IMR-90 (cell line): ENCODE measurements around the gene RAI1. TPM values are rescaled to one million over a fixed set of nuclear protein-coding genes. Genes with fewer than 3 reads are reported as not detected.

Experiments
- ATAC-seq: fragments of 200-7000 bp; cut with Tn5 transposase; 2 replicates; pipeline ENCODE4 v1.9.1; 2020; ENCODE audit warnings: low read depth, mild to moderate bottlenecking, moderate library complexity
- BruUV-seq: library from RNA; stranded (reverse); fragments of 400-500 nt; replicated peaks from 2 replicates; lab custom pipeline; 2021; lab: Mats Ljungman, UMichigan
- CTCF ChIA-PET: fragments of 300-600 bp; formaldehyde crosslinking; extraction: SDS; loops from one replicate; lab custom pipeline; 2021; ENCODE audit warnings: antibody characterized with exemption; lab: Yijun Ruan, JAX
- POLR2A ChIA-PET: fragments of 300-600 bp; sonication (Branson Sonifier 250); formaldehyde crosslinking; loops from one replicate; lab custom pipeline; 2022; ENCODE audit warnings: antibody characterized with exemption; ENCODE audit not compliant: unreplicated experiment; lab: Charles Lee
- DNase-seq: peaks from one replicate; pipeline ENCODE4 v3.0.0; 2013
- H2AFZ ChIP-seq: replicated peaks from 2 replicates; pipeline ENCODE3; 2013; ENCODE audit warnings: low read length, mild to moderate bottlenecking; ENCODE audit not compliant: poor library complexity
- H2AK5ac ChIP-seq: 2 replicates; pipeline ENCODE4 v1.6.1; 2013; ENCODE audit warnings: low read depth, low read length, inconsistent platforms
- H2AK9ac ChIP-seq: replicated peaks from 2 replicates; pipeline ENCODE3; 2013; ENCODE audit warnings: mild to moderate bottlenecking, low read depth, low read length, moderate library complexity; ENCODE audit not compliant: poor library complexity
- H2BK120ac ChIP-seq: 2 replicates; pipeline ENCODE4 v1.6.1; 2013; ENCODE audit warnings: low read depth, low read length, inconsistent platforms
- H2BK15ac ChIP-seq: 3 replicates; pipeline ENCODE4 v1.6.1; 2013; ENCODE audit warnings: low read depth, low read length, inconsistent platforms
- H2BK20ac ChIP-seq: 2 replicates; pipeline ENCODE4 v1.6.1; 2013; ENCODE audit warnings: low read depth, mild to moderate bottlenecking, inconsistent platforms, low read length, moderate library complexity
- H2BK5ac ChIP-seq: 2 replicates; pipeline ENCODE4 v1.6.1; 2013; ENCODE audit warnings: mild to moderate bottlenecking, low read depth, low read length, inconsistent platforms; ENCODE audit not compliant: poor library complexity, severe bottlenecking
- H3K14ac ChIP-seq: replicated peaks from 2 replicates; pipeline ENCODE4 v1.6.1; 2013; ENCODE audit warnings: low read depth, low read length, inconsistent platforms
- H3K18ac ChIP-seq: 2 replicates; pipeline ENCODE4 v1.6.1; 2013; ENCODE audit warnings: low read depth, low read length, control low read depth
- H3K23ac ChIP-seq: 2 replicates; pipeline ENCODE4 v1.6.1; 2013; ENCODE audit warnings: low read depth, low read length, inconsistent platforms
- H3K27ac ChIP-seq: 2 replicates; pipeline ENCODE4 v1.5.1; 2013; ENCODE audit warnings: mild to moderate bottlenecking, control low read depth, low read length; ENCODE audit not compliant: insufficient read depth
- H3K27me3 ChIP-seq: 2 replicates; pipeline ENCODE4 v1.6.1; 2013; ENCODE audit warnings: low read length; ENCODE audit not compliant: control insufficient read depth, insufficient read depth
- H3K36me3 ChIP-seq: 2 replicates; pipeline ENCODE4 v1.6.1; 2013; ENCODE audit warnings: low read length, mixed read lengths; ENCODE audit not compliant: control insufficient read depth, insufficient read depth
- H3K4ac ChIP-seq: 2 replicates; pipeline ENCODE4 v1.6.1; 2013; ENCODE audit warnings: low read depth, low read length, inconsistent platforms
- H3K4me1 ChIP-seq: 2 replicates; pipeline ENCODE4 v1.6.1; 2013; ENCODE audit warnings: low read length, mixed read lengths; ENCODE audit not compliant: control insufficient read depth, insufficient read depth
- H3K4me2 ChIP-seq: 2 replicates; pipeline ENCODE4 v1.6.1; 2013; ENCODE audit warnings: low read depth, mild to moderate bottlenecking, control low read depth, low read length, moderate library complexity
- H3K4me3 ChIP-seq: 2 replicates; pipeline ENCODE4 v1.5.1; 2013; ENCODE audit warnings: low read depth, mild to moderate bottlenecking, control low read depth, low read length, moderate library complexity; ENCODE audit not compliant: insufficient read depth
- H3K56ac ChIP-seq: 2 replicates; pipeline ENCODE4 v1.6.1; 2013; ENCODE audit warnings: low read length, inconsistent platforms; ENCODE audit not compliant: insufficient read depth; ENCODE audit errors: extremely low read depth
- H3K79me1 ChIP-seq, 2 experiments: 2 replicates each; pipeline ENCODE4 v1.6.1; 2013; ENCODE audit warnings: low read length in 2 of 2, inconsistent platforms in 1 of 2, low read depth in 1 of 2
- H3K9ac ChIP-seq: 2 replicates; pipeline ENCODE4 v1.6.1; 2013; ENCODE audit warnings: low read depth, low read length, control low read depth
- H3K9me1 ChIP-seq: 2 replicates; pipeline ENCODE4 v1.6.1; 2013; ENCODE audit warnings: low read length, inconsistent platforms; ENCODE audit not compliant: insufficient read depth
- H3K9me3 ChIP-seq: 2 replicates; pipeline ENCODE4 v1.6.1; 2013; ENCODE audit warnings: low read length; ENCODE audit not compliant: control insufficient read depth, insufficient read depth
- H4K20me1 ChIP-seq: 2 replicates; pipeline ENCODE4 v1.6.1; 2013; ENCODE audit warnings: low read length, inconsistent platforms; ENCODE audit not compliant: insufficient read depth
- H4K5ac ChIP-seq: 2 replicates; pipeline ENCODE4 v1.6.1; 2013; ENCODE audit warnings: mild to moderate bottlenecking, low read depth, low read length, control low read depth
- H4K8ac ChIP-seq, 2 experiments: 2 replicates each; pipeline ENCODE4 v1.6.1; 2013; ENCODE audit warnings: low read depth in 2 of 2, low read length in 2 of 2, control low read depth in 1 of 2, inconsistent platforms in 1 of 2
- H4K91ac ChIP-seq: 2 replicates; pipeline ENCODE4 v1.6.1; 2013; ENCODE audit warnings: low read depth, low read length, inconsistent platforms; ENCODE audit not compliant: insufficient read depth
- BHLHE40 ChIP-seq: fragments of 150-350 bp; IDR thresholded peaks from 2 replicates; pipeline ENCODE4 v1.6.1; 2016; ENCODE audit warnings: mild to moderate bottlenecking, low read depth, low read length
- CEBPB ChIP-seq: IDR thresholded peaks from 2 replicates; pipeline ENCODE4 v1.6.1; 2012; ENCODE audit warnings: low read depth, low read length, improper control_type of control experiment
- CHD1 ChIP-seq: IDR thresholded peaks from 2 replicates; pipeline ENCODE4 v1.6.1; 2012; ENCODE audit warnings: low read depth, low read length, improper control_type of control experiment
- CTCF ChIP-seq: conservative IDR thresholded peaks from 2 replicates; pipeline ENCODE4 v1.5.1; 2012; ENCODE audit warnings: mild to moderate bottlenecking, low read depth, low read length, improper control_type of control experiment
- FOS ChIP-seq: fragments of 150-350 bp; IDR thresholded peaks from 2 replicates; pipeline ENCODE4 v1.6.1; 2016; ENCODE audit warnings: low read depth, low read length
- MAFK ChIP-seq: IDR thresholded peaks from 2 replicates; pipeline ENCODE4 v1.6.1; 2012; ENCODE audit warnings: low read depth, low read length, improper control_type of control experiment
- MAZ ChIP-seq: IDR thresholded peaks from 2 replicates; pipeline ENCODE4 v1.6.1; 2012; ENCODE audit warnings: low read depth, mild to moderate bottlenecking, low read length, improper control_type of control experiment, moderate library complexity, borderline replicate concordance
- MXI1 ChIP-seq: IDR thresholded peaks from 2 replicates; pipeline ENCODE4 v1.6.1; 2012; ENCODE audit warnings: low read depth, mild to moderate bottlenecking, low read length, moderate library complexity, borderline replicate concordance
- NFE2L2 ChIP-seq: fragments of 150-350 bp; IDR thresholded peaks from 2 replicates; pipeline ENCODE4 v1.6.1; 2016; ENCODE audit warnings: low read depth, mild to moderate bottlenecking, low read length
- POLR2A ChIP-seq: IDR thresholded peaks from 2 replicates; pipeline ENCODE4 v1.6.1; 2012; ENCODE audit warnings: mild to moderate bottlenecking, low read depth, low read length
- RAD21 ChIP-seq: IDR thresholded peaks from 2 replicates; pipeline ENCODE4 v1.6.1; 2012; ENCODE audit warnings: low read length, improper control_type of control experiment
- RCOR1 ChIP-seq: IDR thresholded peaks from 2 replicates; pipeline ENCODE4 v1.6.1; 2012; ENCODE audit warnings: mild to moderate bottlenecking, low read length, improper control_type of control experiment; ENCODE audit not compliant: insufficient replicate concordance
- RFX5 ChIP-seq: IDR thresholded peaks from 2 replicates; pipeline ENCODE4 v1.8.0; 2012; ENCODE audit warnings: low read depth, mild to moderate bottlenecking, low read length, moderate library complexity
- SMC3 ChIP-seq: fragments of 150-350 bp; IDR thresholded peaks from 2 replicates; pipeline ENCODE4 v1.6.1; 2016; ENCODE audit warnings: low read depth, mild to moderate bottlenecking, antibody characterized with exemption, low read length, moderate library complexity
- WGBS, 2 experiments: methylation state at CpG; one replicate each; pipeline versions ENCODE4 v1.1.5 to v1.1.7; 2013; ENCODE audit warnings: missing lambda C conversion rate in 2 of 2; ENCODE audit not compliant: insufficient read length in 1 of 2; ENCODE audit errors: extremely low coverage in 2 of 2; 5-methylcytosine and 5-hydroxymethylcytosine counted together
- dilution Hi-C: fragments of 300-500 bp; cut with HindIII; formaldehyde crosslinking; loops from one replicate; pipeline ENCODE4 v1.14.3; 2018; ENCODE audit warnings: low sequenced_read_pairs; ENCODE audit not compliant: unreplicated experiment
- in situ Hi-C: fragments of 300-500 bp; cut with MboI; formaldehyde crosslinking; loops from 3 replicates; pipeline ENCODE4 v1.14.3; 2019; ENCODE audit warnings: low sequenced_read_pairs, inconsistent platforms, mixed read lengths
- intact Hi-C: fragments of 100-400 bp; cut with micrococcal nuclease; formaldehyde crosslinking; loops from 2 replicates; pipeline ENCODE4 v1.10.0; 2022
- polyA plus RNA-seq, 3 experiments: library from polyadenylated mRNA; depleted of rRNA; stranded (reverse); fragments of >200 nt; gene quantifications; 2 replicates each; pipeline ENCODE4 v1.2.3, GENCODE V29; 2012; ENCODE audit warnings: low replicate concordance in 1 of 3
- total RNA-seq: library from RNA; depleted of rRNA; stranded (reverse); fragments of >200 nt; gene quantifications from 2 replicates; pipeline ENCODE4 v1.2.3, GENCODE V29; 2012
- TF ChIP-seq, protein P1 (sequence below): fragments of 150-350 bp; IDR thresholded peaks from 2 replicates; pipeline ENCODE4 v1.6.1; 2016; ENCODE audit warnings: low read depth, mild to moderate bottlenecking, low read length, moderate library complexity, borderline replicate concordance
- TF ChIP-seq, protein P2 (sequence below): fragments of 150-350 bp; IDR thresholded peaks from 2 replicates; pipeline ENCODE4 v1.6.1; 2017; ENCODE audit warnings: mild to moderate bottlenecking, antibody characterized with exemption, low read length, low read depth

Gene RAI1
- total and polyA plus RNA-seq, 2 of the 4 experiments (the other 2 are of a cell fraction), result 1.8 to 10.5 TPM

DNA sequence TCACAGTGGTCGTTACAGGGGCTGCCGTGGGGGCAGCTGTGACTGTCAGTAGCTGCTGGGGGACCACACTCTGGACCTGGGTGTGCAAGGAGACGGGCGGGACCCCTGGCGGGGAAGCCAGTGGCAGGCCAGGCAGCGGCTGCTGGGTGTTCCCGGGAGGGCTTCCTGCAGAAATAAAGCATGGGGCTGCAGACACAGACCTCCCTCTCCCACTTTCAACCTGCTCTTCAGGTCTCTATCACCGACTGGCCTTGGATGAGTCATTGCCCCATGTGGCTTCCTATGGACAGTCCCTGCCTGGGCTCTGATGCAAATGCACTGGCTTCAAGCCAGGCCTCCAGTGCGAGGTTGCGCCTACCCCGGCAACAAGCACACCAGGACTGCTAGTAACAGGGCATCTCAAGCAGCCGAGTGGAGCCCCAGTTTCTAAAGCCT, 138.3 kb downstream of the RAI1 start:
- no peak overlapping the region for H3K14ac ChIP-seq
- H3K9me1 ChIP-seq, result peaks cover 32% of the 10 kb centered on the region
- H3K4ac ChIP-seq, result no peak overlapping the region
- H4K20me1 ChIP-seq, result peaks cover 75% of the 10 kb centered on the region
- H3K4me2 ChIP-seq, result no peak overlapping the region
- no peak overlapping the region for H2AK9ac ChIP-seq
- no peak overlapping the region for H3K18ac ChIP-seq
- no peaks in the 10 kb centered on the region for H3K9me3 ChIP-seq
- ChIA-PET POLR2A (no interaction called here), CTCF (no interaction called here)
- no peak overlapping the region for H2BK15ac ChIP-seq
- BruUV-seq, result TSS peak; percentile 29
- in situ Hi-C loops, result no loop called here
- no peaks in the 10 kb centered on the region for H3K27me3 ChIP-seq
- no peak overlapping the region for H2AK5ac ChIP-seq
- peaks cover 43% of the 10 kb centered on the region for H3K36me3 ChIP-seq
- peak; percentile 16; the same call in 1 of the 2 replicates for ATAC-seq
- H2BK20ac ChIP-seq, result no peak overlapping the region
- H2AFZ ChIP-seq, result no peak overlapping the region
- TF ChIP-seq, protein P1, sequence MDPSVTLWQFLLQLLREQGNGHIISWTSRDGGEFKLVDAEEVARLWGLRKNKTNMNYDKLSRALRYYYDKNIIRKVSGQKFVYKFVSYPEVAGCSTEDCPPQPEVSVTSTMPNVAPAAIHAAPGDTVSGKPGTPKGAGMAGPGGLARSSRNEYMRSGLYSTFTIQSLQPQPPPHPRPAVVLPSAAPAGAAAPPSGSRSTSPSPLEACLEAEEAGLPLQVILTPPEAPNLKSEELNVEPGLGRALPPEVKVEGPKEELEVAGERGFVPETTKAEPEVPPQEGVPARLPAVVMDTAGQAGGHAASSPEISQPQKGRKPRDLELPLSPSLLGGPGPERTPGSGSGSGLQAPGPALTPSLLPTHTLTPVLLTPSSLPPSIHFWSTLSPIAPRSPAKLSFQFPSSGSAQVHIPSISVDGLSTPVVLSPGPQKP, result no peak
- TF ChIP-seq POLR2A (no peak), MXI1 (no peak), CTCF (no peak), RCOR1 (no peak), MAFK (no peak), RFX5 (no peak), NFE2L2 (no peak), CEBPB (peak; percentile 87), BHLHE40 (no peak), MAZ (no peak), RAD21 (0 out of 2 replicates have a peak, but pooled peaks have one; percentile 2), SMC3 (no peak), FOS (peak; percentile 75), CHD1 (no peak)
- TF ChIP-seq, protein P2, sequence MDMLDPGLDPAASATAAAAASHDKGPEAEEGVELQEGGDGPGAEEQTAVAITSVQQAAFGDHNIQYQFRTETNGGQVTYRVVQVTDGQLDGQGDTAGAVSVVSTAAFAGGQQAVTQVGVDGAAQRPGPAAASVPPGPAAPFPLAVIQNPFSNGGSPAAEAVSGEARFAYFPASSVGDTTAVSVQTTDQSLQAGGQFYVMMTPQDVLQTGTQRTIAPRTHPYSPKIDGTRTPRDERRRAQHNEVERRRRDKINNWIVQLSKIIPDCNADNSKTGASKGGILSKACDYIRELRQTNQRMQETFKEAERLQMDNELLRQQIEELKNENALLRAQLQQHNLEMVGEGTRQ, result peak; percentile 78; the same call in 1 of the 2 replicates
- no peak overlapping the region for H3K56ac ChIP-seq
- no peak overlapping the region for H3K27ac ChIP-seq
- H2BK5ac ChIP-seq, result no peak overlapping the region
- H3K4me1 ChIP-seq, result peaks cover 48% of the 10 kb centered on the region
- H2BK120ac ChIP-seq, result no peak overlapping the region
- peak; percentile 92 for DNase-seq
- H4K8ac ChIP-seq, result no peak overlapping the region
- dilution Hi-C loops, result no loop called here
- no peak overlapping the region for H3K9ac ChIP-seq
- H3K4me3 ChIP-seq, result no peak overlapping the region
- no peak overlapping the region for H3K23ac ChIP-seq
- intact Hi-C loops, result no loop called here
- no peak overlapping the region for H4K91ac ChIP-seq
- H3K79me1 ChIP-seq, result peaks cover 32 to 69% of the 10 kb centered on the region in 2 experiments
- 32% methylated on average over 4 of the region's 12 CpGs; no CpG with 5 or more reads in 1 of the 2 experiments for WGBS, 2 experiments
- H4K5ac ChIP-seq, result no peak overlapping the region
